Adipose tissue (tissue), 3 donors: Measurements from ENCODE around the gene YLPM1. TPM values are rescaled to one million over a fixed set of nuclear protein-coding genes. Genes with fewer than 3 reads are reported as not detected.
"Not testable (repeated sequence)": the region's sequence is repeated elsewhere in the genome, so short reads cannot be mapped to it uniquely, and the experiment has no call there.

Source experiments
- H3K27ac ChIP-seq: one replicate; pipeline ENCODE4 v1.5.1; 2013; ENCODE audit warnings: low read depth, low read length
- WGBS, 3 donors: extraction: QIAGEN DNeasy Blood & Tissue Kit; methylation state at CpG; one replicate each; pipeline ENCODE4 v1.1.7; 2013; 5-methylcytosine and 5-hydroxymethylcytosine counted together
- polyA plus RNA-seq, 3 donors: library from polyadenylated mRNA; stranded (reverse); fragments of 200-250 nt; gene quantifications; one replicate each; pipeline ENCODE4 v1.2.3, GENCODE V29; 2013
- donor health status: healthy with polysubstance abuse.
- donor health status: Bipolar disorder and iron deficiency.
- donor health status: healthy.

YLPM1 gene
- 10 to 100 TPM; 10.3 to 28.9 (median 17.9) TPM for polyA plus RNA-seq

GRCh38 chr14:74762917-74763802, at the start of gene YLPM1:
TSS of gene YLPM1 (plus strand) at chr14:74763316. CDS start at chr14:74763490, 174 bp downstream.
- 0% methylated on average over 72 to 76 of the region's 76 CpGs for WGBS, 3 donors
- peak within 1 kb of the TSS; percentile 81 for H3K27ac ChIP-seq

DNA sequence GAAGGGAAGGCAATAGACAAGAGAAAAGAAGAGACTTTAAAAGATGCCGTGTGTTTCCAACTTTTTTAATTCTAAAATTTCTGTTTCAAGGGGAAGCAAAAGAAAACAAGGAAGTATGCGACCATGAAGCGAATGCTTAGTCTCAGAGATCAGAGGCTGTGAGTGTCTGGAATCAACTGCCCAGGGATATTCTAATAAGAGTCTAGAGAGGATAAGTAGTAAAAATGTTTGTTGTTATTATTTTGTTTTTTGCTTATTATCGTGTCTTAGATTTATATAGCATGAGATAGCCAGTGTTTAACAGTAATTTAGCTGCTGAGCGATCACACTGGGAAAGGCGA, 49.8 kb upstream of the YLPM1 start:
- WGBS, 3 donors, result 12 to 14% (median 12%) methylated on average over 6 of the region's 6 CpGs
- no peak overlapping the region for H3K27ac ChIP-seq

DNA sequence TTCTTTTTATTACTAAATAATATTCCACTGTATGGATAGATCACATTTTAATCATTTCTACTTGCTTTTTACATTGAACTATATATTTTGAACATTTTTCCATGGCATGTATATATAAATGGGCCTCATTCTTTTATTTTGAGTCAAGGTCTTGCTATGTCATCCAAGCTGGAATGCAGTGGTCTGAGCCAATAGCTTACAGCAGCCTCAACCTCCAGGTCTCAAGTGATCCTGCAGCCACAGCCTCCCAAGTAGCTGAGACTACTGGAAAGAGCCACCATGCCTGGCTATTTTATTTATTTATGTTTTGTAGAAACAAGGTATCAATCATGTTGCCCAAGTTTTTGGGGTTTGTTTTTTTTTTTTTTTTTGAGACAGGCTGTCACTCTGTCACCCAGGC, 42.6 kb upstream of the YLPM1 start:
- no peak overlapping the region for H3K27ac ChIP-seq

- WGBS, 3 donors, result 70 to 89% (median 74%) methylated on average over 3 of the region's 3 CpGs
- no peak overlapping the region for H3K27ac ChIP-seq
Measured at GRCh38 chr14:74723134-74723533, 40.0 kb upstream of the YLPM1 start.

DNA sequence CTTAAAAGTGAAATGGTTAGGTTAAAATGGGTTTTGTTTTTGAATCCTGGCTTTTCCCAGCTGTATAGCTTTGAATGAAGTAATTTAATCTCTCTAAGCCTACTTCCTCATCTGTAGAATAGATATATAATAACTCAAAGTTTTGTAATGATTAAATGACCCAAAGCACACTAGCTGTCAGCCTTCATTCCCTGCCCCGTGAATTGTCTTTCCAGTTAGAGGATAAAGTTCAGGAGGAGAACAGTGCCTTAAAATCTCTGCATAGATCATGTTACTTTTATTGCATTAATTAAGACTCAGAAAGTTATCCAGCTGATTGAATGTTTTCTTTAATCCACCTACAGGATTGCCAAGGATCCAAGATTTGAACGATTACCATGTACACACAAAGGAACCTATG, 30.7 kb upstream of the YLPM1 start:
- WGBS, 3 donors, result 61 to 91% (median 83%) methylated on average over 2 of the region's 2 CpGs
- no peak overlapping the region for H3K27ac ChIP-seq

- no peak overlapping the region for H3K27ac ChIP-seq
- WGBS, 3 donors, result 86 to 92% (median 91%) methylated on average over 3 of the region's 3 CpGs
Measured at GRCh38 chr14:74733221-74733620, 29.9 kb upstream of the YLPM1 start.

- 35 to 97% (median 89%) methylated on average over 4 of the region's 4 CpGs for WGBS, 3 donors
- H3K27ac ChIP-seq, result no peak overlapping the region
Measured at GRCh38 chr14:74735125-74735524, 28.0 kb upstream of the YLPM1 start.

- 94 to 98% (median 97%) methylated on average over 4 of the region's 4 CpGs for WGBS, 3 donors
- no peak overlapping the region for H3K27ac ChIP-seq
Measured at GRCh38 chr14:74737753-74738325, 25.3 kb upstream of the YLPM1 start.

DNA sequence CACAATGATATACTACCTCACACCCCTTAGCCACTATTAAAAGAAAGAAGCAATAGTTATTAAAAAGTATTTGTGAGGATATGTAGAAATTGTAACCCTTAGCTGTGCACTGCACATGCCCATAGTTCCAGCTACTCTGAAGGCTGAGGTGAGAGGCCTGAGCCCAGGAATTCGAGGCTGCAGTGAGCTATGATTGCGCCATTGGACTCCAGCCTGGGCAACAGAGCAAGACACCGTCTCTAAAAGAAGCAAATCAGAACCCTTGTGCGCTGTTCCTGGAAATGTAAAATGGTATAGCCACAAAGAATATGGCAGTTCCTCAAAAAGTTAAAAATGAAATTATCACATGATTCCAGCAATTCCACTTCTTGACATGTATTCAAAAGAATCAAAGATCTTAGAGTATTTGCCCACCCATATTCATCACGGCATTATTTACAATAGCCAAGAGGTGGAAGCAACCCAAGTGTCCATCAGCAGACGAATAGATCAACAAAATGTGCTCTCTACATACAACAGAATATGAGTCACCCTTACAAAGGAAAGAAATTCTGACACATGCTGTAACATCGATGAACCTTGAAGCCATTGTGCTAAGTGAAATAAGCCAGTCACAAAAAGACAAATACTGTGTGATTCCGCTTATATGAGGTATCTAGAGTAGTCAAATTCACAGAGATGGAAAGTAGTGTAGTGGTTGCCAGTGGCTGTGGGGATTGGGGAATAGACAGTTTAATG, 23.7 kb upstream of the YLPM1 start:
- WGBS, 3 donors, result 95 to 96% (median 95%) methylated on average over 8 of the region's 8 CpGs
- H3K27ac ChIP-seq, result no peak overlapping the region

GRCh38 chr14:74747237-74747636, 15.9 kb upstream of the YLPM1 start:
- H3K27ac ChIP-seq, result no peak overlapping the region
- 86 to 92% (median 92%) methylated on average over 2 of the region's 2 CpGs for WGBS, 3 donors

DNA sequence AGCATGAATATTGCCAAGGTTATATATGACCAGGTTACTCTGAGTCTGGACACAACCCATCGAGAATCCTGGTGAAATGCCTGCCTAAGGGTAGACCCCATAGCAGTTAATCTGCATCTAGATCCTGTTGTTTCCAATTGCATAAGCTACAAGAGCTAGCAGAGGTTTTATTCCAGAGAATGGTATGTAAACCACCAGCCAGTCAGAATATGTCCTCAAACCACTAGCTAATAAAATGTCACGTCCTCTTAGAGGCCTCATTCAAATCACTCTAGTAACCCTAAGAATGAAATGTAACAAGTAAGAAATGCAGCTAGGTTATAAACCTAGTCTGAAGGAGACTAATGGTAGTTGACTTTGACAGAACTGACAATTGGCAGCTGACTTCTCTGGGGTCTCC, 9.0 kb upstream of the YLPM1 start:
- WGBS, 3 donors, result 78 to 91% (median 82%) methylated on average over 2 of the region's 2 CpGs
- no peak overlapping the region for H3K27ac ChIP-seq

GRCh38 chr14:74754899-74755298, 8.2 kb upstream of the YLPM1 start:
- no peak overlapping the region for H3K27ac ChIP-seq
- WGBS, 3 donors, result 92 to 95% (median 93%) methylated on average over 7 of the region's 7 CpGs

DNA sequence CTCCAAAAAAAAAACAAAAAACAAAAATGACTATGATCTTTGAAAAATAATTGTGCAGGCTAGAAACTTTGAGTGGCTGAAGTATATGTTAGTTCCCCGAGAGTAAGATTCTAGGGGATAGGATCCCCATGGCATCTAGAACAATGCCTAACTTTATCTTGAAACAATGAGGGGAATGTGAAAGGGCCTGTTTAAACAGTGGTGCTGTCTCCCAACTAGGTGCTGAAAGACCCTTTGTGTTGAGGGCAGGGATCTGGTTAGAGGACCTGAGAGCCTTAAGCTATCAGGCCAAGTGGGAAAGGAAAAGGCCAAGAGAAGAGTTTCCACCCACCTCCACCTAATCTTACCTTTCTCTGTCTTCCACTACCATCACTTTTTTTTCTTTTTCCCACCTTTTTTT, 6.8 kb upstream of the YLPM1 start:
- H3K27ac ChIP-seq, result no peak overlapping the region
- WGBS, 3 donors, result 78 to 93% (median 85%) methylated on average over 1 of the region's 1 CpG

- WGBS, 3 donors, result 88 to 93% (median 91%) methylated on average over 5 of the region's 5 CpGs
- H3K27ac ChIP-seq, result not testable (repeated sequence)
Measured at GRCh38 chr14:74758505-74758904, 4.6 kb upstream of the YLPM1 start.

DNA sequence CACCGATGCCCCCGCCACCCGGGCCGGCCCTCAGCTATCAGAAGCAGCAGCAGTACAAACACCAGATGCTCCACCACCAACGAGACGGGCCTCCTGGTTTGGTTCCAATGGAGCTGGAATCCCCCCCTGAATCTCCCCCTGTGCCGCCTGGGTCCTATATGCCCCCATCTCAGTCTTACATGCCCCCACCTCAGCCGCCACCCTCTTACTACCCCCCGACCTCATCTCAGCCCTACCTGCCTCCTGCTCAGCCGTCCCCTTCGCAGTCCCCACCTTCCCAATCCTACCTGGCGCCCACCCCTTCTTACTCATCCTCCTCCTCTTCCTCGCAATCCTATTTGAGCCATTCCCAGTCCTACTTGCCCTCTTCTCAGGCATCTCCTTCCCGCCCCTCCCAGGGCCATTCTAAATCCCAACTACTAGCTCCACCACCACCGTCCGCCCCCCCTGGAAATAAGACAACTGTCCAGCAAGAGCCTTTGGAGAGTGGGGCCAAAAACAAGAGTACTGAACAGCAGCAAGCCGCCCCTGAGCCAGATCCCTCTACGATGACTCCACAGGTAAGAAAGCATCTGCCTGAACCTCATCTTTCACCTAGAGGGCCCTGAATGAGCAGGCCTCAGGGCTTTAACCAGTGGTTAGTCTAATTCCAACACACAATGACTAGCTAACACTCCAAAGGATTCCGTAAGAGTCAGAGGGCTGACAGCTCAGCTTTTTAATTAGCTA, 851 bp downstream of the YLPM1 start:
- WGBS, 3 donors, result 1 to 3% (median 1%) methylated on average over 16 to 19 of the region's 19 CpGs
- no peak overlapping the region for H3K27ac ChIP-seq

DNA sequence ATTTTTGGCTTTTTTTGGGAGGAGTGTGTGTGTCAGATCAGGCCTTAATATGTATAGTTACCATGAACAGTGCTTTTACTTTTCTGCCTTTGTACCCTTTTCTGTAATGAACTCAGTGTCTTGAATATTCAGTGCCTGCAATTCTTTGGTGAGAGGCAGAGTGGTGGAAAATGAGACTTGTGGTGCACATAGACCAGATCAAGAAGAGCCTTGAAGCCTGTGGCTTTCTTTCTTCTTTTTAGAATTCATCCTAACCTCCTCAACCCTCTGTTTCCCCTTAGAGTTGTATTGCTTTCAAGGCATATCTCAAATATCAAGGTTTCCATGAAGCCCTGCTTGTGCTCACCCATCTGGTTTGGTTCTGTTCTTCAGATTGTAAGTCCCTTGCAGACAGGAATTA, 2.6 kb downstream of the YLPM1 start:
- H3K27ac ChIP-seq, result no peak overlapping the region

GRCh38 chr14:74771399-74771798, 8.3 kb downstream of the YLPM1 start:
- 39 to 83% (median 82%) methylated on average over 5 of the region's 5 CpGs for WGBS, 3 donors
- no peak overlapping the region for H3K27ac ChIP-seq

- H3K27ac ChIP-seq, result no peak overlapping the region
Measured at GRCh38 chr14:74784634-74785033, 21.5 kb downstream of the YLPM1 start.

DNA sequence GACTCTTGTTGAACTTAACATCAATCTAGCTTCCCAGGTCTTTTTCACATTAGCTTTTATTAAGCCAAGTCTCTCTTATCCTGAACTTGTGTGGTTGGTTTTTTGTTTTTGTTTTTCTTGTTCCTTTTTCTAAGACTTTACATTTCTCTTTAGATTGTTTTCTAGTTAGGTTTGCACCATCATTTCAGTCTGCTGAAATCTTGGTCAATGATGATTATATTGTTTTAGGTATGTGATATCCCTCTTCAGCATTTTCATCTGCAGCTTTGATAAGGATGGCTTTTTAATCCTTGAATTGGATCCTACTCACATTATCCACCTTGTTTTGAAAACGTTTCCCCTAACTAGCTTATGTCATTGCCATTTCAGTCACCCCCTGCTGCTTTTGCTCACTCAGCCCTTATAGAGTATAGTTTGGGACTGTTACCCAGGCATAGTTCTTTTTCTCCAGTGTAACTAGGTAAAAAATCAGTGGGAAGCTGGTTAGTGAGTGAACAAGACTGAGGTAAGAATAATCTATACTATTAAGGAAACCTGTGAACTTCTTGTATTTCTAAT, 22.0 kb downstream of the YLPM1 start:
- H3K27ac ChIP-seq, result no peak overlapping the region
- WGBS, 3 donors, result 38 to 58% (median 47%) methylated on average over 1 of the region's 1 CpG
